Fibroblast of mammary gland (primary cell): ENCODE data around the gene HDLBP.

Experiments used
- DNase-seq: peaks from one replicate; pipeline ENCODE4 v3.0.0-alpha.2; 2010; ENCODE audit warnings: low read depth
- H3K4me3 ChIP-seq: 2 replicates; pipeline ENCODE4 v1.5.1; 2011; ENCODE audit warnings: low read depth, mild to moderate bottlenecking, low read length, moderate library complexity; ENCODE audit not compliant: control insufficient read depth
- CTCF ChIP-seq: conservative IDR thresholded peaks from 2 replicates; pipeline ENCODE4 v1.5.1; 2011; ENCODE audit warnings: low read depth, low read length, inconsistent platforms; ENCODE audit not compliant: control insufficient read depth, insufficient read depth

The HDLBP gene

GRCh38 chr2:241248897-241249296 lies 66.6 kb downstream of the HDLBP start:
- TF ChIP-seq CTCF, result no peak
- H3K4me3 ChIP-seq, result no peak overlapping the region
- DNase-seq, result no peak

DNA sequence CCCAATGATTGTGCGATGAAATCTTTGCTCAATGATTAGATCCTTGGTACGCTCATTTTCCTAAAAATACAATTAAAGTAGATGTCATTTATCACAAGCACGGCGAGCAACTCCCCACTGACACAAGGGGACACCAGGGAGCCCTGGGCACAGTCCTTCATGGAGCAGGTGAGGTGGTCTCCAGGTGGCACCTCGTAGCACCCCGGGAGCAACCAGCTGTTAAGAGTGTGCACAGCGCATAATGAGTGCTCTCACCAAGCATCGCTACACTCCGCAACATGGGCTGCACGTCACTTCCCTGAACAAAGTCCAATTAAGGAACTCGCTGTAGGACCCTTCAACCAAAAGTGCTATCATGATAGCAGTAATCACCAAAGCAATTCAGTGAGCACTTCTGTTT lies 67.2 kb downstream of the HDLBP start:
- no peak overlapping the region for H3K4me3 ChIP-seq
- no peak for DNase-seq
- TF ChIP-seq CTCF, result no peak

GRCh38 chr2:241244368-241244767 lies 71.1 kb downstream of the HDLBP start:
- TF ChIP-seq CTCF, result no peak
- H3K4me3 ChIP-seq, result no peak overlapping the region
- DNase-seq, result no peak

DNA sequence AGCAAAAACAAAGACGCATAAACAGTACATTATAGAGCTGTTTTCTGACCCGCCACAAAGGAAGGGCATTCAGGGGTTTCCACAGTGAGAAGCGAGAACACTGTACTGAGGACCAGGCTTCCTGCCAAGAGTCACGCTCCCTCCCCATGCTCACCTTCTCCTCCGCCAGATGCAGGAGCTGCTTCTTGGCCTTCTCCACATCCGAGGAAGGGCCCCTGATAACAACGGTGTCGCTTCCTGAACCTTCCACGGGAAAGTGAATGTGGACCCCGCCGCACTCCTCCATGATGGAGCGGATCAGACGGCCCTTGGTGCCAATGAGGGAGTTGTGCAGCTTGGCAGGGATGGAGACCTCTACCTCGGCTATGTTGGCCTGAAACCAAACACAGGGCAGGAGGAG lies 73.2 kb downstream of the HDLBP start:
- no peak for TF ChIP-seq CTCF
- H3K4me3 ChIP-seq, result no peak overlapping the region
- no peak for DNase-seq

DNA sequence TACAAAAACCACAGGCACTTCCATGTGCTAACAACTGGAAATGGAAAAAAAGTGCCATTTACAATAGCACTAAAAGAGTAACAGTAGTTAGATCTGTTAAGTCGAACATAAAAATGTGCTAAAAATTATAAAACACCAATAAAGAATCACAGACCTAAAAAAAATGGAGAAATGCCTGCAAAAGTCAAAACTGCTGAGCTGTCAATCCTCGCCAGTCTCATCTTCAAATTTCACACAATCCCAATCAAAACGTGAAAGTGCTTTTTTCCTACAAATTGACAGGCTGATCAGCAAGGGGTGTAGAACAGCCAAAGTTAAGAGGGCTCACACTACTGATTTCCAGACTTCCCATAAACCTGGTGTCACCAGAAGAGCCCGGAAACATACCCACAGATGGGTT lies 73.8 kb downstream of the HDLBP start:
- DNase-seq, result no peak
- no peak overlapping the region for H3K4me3 ChIP-seq
- TF ChIP-seq CTCF, result no peak

GRCh38 chr2:241240320-241241004 lies 75.0 kb downstream of the HDLBP start:
- TF ChIP-seq CTCF, result no peak
- no peak for DNase-seq

More at GRCh38 chr2:241240320-241241004, 75.0 kb downstream of the HDLBP start:
- no peak overlapping the region for H3K4me3 ChIP-seq
